Thyroid gland (tissue), 4 donors: ENCODE measurements around the gene TOPAZ1. TPM values are rescaled to one million over a fixed set of nuclear protein-coding genes. Genes with fewer than 3 reads are reported as not detected.

Experiments
- DNase-seq, 2 donors: peaks; one replicate each; pipeline ENCODE4 v3.0.0-alpha.2; 2019
- H3K27ac ChIP-seq, 3 donors: fragments of 200-600 bp; sonication (generic); 1 replicate in 2 of 3; 2 replicates in 1 of 3; pipeline ENCODE4 v1.5.1; 2016 to 2019; ENCODE audit warnings: mild to moderate bottlenecking in 1 of 3, moderate library complexity in 1 of 3
- H3K27me3 ChIP-seq: fragments of 200-600 bp; sonication (generic); one replicate; pipeline ENCODE4 v1.5.1; 2019
- H3K36me3 ChIP-seq, 2 donors: fragments of 200-600 bp; sonication (generic); one replicate each; pipeline ENCODE4 v1.5.1; 2016 to 2019
- H3K4me1 ChIP-seq, 2 donors: fragments of 200-600 bp; sonication (generic); one replicate each; pipeline ENCODE4 v1.5.1; 2017 to 2019
- H3K4me3 ChIP-seq, 3 donors: fragments of 200-600 bp; sonication (generic); replicated peaks in 1 of 3; 1 replicate in 2 of 3; 2 replicates in 1 of 3; pipeline ENCODE4 v1.5.1; 2016; ENCODE audit warnings: mild to moderate bottlenecking in 1 of 3
- H3K9me3 ChIP-seq: fragments of 200-600 bp; sonication (generic); one replicate; pipeline ENCODE4 v1.5.1; 2017
- CTCF ChIP-seq, 6 experiments: fragments of 200-600 bp in 3 of 6; fragments of 450-650 bp in 3 of 6; sonication (generic) in 3 of 6; IDR thresholded peaks; one replicate each; pipeline ENCODE4 v1.5.1; 2016 to 2019; ENCODE audit warnings: antibody characterized with exemption in 6 of 6, mild to moderate bottlenecking in 2 of 6, inconsistent platforms in 1 of 6, moderate library complexity in 1 of 6
- POLR2A ChIP-seq, 2 donors: fragments of 450-650 bp; IDR thresholded peaks; one replicate each; pipeline ENCODE4 v1.6.1; 2017; ENCODE audit warnings: antibody characterized with exemption in 2 of 2, mild to moderate bottlenecking in 2 of 2, moderate library complexity in 1 of 2
- WGBS, 2 donors: methylation state at CpG; one replicate each; pipeline ENCODE4 v1.1.5; 2017; 5-methylcytosine and 5-hydroxymethylcytosine counted together
- intact Hi-C: fragments of 100-400 bp; cut with DNase I; formaldehyde crosslinking; loops from one replicate; pipeline ENCODE4 v1.15.1; 2023
- total RNA-seq, 4 donors: library from RNA; depleted of rRNA; stranded (reverse); fragments of >200 nt; gene quantifications; one replicate each; pipeline ENCODE4 v1.2.3, GENCODE V29; 2016

Gene TOPAZ1
- total RNA-seq, 4 donors from 2014 or later: under 0.01 TPM; not detected in 3

- Histone ChIP-seq H3K36me3 (no peaks in the 10 kb centered on the region), H3K27ac (no peak overlapping the region), H3K4me3 (no peak overlapping the region), H3K4me1 (no peaks in the 10 kb centered on the region), H3K9me3 (no peaks in the 10 kb centered on the region), H3K27me3 (no peaks in the 10 kb centered on the region)
- 88 to 94% methylated on average over 1 of the region's 1 CpG for WGBS, 2 donors
- intact Hi-C loops: no loop called here
- TF ChIP-seq POLR2A (IDR thresholded peaks at IDR 0.05): no peak
- no peak for TF ChIP-seq CTCF (IDR thresholded peaks at IDR 0.05)
- DNase-seq: no peak
These were observed 33.6 kb upstream of the TOPAZ1 start for GRCh38 chr3:44208086-44208485.

GRCh38 chr3:44208568-44208967 lies 33.1 kb upstream of the TOPAZ1 start:
- no peak for DNase-seq
- intact Hi-C loops: no loop called here
- no peak overlapping the region for H3K4me3 ChIP-seq
- no peak for TF ChIP-seq POLR2A (IDR thresholded peaks at IDR 0.05)
- no peak for TF ChIP-seq CTCF (IDR thresholded peaks at IDR 0.05)
- no peak overlapping the region for H3K27ac ChIP-seq
- H3K36me3 ChIP-seq: no peaks in the 10 kb centered on the region
- H3K4me1 ChIP-seq: no peaks in the 10 kb centered on the region
- no peaks in the 10 kb centered on the region for H3K27me3 ChIP-seq
- no peaks in the 10 kb centered on the region for H3K9me3 ChIP-seq

DNA sequence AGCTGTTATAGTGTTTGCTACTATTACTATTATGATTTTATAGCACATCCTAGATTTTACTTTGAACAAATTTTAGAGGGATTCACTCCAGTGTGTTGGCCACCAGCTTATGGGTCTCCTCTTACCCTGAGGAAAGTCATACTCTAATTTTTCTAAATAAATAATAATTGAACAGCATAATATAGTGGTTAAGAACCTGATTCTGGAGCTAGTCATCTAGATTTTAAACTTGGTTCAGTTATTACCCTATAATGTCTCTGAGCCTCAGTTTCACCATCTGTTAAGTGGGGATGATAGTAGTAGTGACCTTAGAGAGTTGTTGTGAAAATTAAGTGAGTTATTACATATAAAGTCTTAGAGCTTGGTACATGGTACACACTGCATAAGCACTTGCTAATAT lies 30.7 kb upstream of the TOPAZ1 start:
- no peak for DNase-seq
- H3K27ac ChIP-seq: no peak overlapping the region
- no peak for TF ChIP-seq POLR2A (IDR thresholded peaks at IDR 0.05)
- TF ChIP-seq CTCF (IDR thresholded peaks at IDR 0.05): no peak
- H3K4me1 ChIP-seq: no peaks in the 10 kb centered on the region
- H3K27me3 ChIP-seq: no peaks in the 10 kb centered on the region
- H3K36me3 ChIP-seq: no peaks in the 10 kb centered on the region
- no peaks in the 10 kb centered on the region for H3K9me3 ChIP-seq
- intact Hi-C loops: no loop called here
- H3K4me3 ChIP-seq: no peak overlapping the region

DNA sequence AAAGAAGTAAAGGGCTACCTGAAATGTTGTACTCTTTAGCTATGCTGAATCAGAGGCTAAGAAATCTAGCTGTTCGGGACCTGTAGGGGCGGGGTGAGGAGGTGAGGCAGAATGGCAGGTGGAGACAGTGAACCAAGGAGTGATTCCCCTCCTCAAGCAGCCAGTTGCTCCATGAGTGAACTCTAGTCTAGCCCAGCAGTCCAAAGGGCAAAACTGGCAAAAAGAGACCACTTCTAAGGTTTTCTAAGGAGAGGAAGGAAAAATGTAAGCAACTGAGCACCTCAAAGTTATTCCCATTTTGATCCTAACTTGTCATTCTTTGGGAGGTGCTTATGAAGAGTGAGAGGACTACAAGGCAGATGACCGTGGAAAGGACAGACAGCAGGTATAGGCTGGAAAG lies 19.3 kb upstream of the TOPAZ1 start:
- intact Hi-C loops: no loop called here
- no peaks in the 10 kb centered on the region for H3K9me3 ChIP-seq
- H3K36me3 ChIP-seq: no peaks in the 10 kb centered on the region
- TF ChIP-seq POLR2A (IDR thresholded peaks at IDR 0.05) (no peak), CTCF (IDR thresholded peaks at IDR 0.05) (no peak)
- H3K4me3 ChIP-seq: no peak overlapping the region
- H3K27ac ChIP-seq: no peak overlapping the region
- no peak for DNase-seq
- no peaks in the 10 kb centered on the region for H3K4me1 ChIP-seq
- WGBS, 2 donors: 62 to 65% methylated on average over 3 of the region's 3 CpGs
- no peaks in the 10 kb centered on the region for H3K27me3 ChIP-seq

GRCh38 chr3:44223299-44223698 lies 18.4 kb upstream of the TOPAZ1 start:
- intact Hi-C loops: no loop called here
- TF ChIP-seq CTCF (IDR thresholded peaks at IDR 0.05): no peak
- no peak for TF ChIP-seq POLR2A (IDR thresholded peaks at IDR 0.05)
- 80 to 85% methylated on average over 5 of the region's 5 CpGs for WGBS, 2 donors
- Histone ChIP-seq H3K4me3 (no peak overlapping the region), H3K4me1 (no peaks in the 10 kb centered on the region), H3K27me3 (no peaks in the 10 kb centered on the region), H3K36me3 (no peaks in the 10 kb centered on the region), H3K9me3 (no peaks in the 10 kb centered on the region), H3K27ac (no peak overlapping the region)
- DNase-seq: no peak
